Measurements from ENCODE around the gene DNAH2.

- TF ChIP-seq CTCF (IDR thresholded peaks at IDR 0.05) (peak in 1 of 3 donors; percentile 96), POLR2A (IDR thresholded peaks at IDR 0.05) (no peak)
Measured at GRCh38 chr17:7851438-7852261, 134.1 kb downstream of the DNAH2 start.
